ENCODE results near the gene FBXW11. TPM values are rescaled to one million over a fixed set of nuclear protein-coding genes. Genes with fewer than 3 reads are reported as not detected.

The FBXW11 gene
- total RNA-seq, 1 experiment from 2014 or later = 54.8 TPM

GRCh38 chr5:171862624-171863023 lies 143.8 kb downstream of the FBXW11 start:
- CTCF ChIA-PET = no interaction called here
- Histone ChIP-seq H3K4me3 (no peak overlapping the region), H3K27ac (no peak overlapping the region), H2AFZ (no peak overlapping the region), H3K79me2 (ENCODE audit: low read depth) (no peaks in the 10 kb centered on the region), H3F3A (ENCODE audit: insufficient read depth, low read depth) (no peaks in the 10 kb centered on the region), H3K4me1 (replicated peaks; ENCODE audit: insufficient read depth) (no peaks in the 10 kb centered on the region), H4K20me1 (ENCODE audit: insufficient read depth) (peaks cover 5% of the 10 kb centered on the region; the same call in 1 of the 2 replicates), H3K27me3 (ENCODE audit: insufficient read depth, low read depth) (no peaks in the 10 kb centered on the region), H3K9me3 (ENCODE audit: insufficient read depth, low read depth) (no peaks in the 10 kb centered on the region), H3K9me2 (ENCODE audit: insufficient read depth) (no peaks in the 10 kb centered on the region), H3K4me2 (no peak overlapping the region), H3K36me3 (ENCODE audit: low read depth) (0 out of 2 replicates have a peak, but pooled peaks cover 4% of the 10 kb centered on the region)
- DNase-seq = no peak
- no TSS peak for BruUV-seq (replicated peaks)
- POLR2A ChIA-PET (ENCODE audit: unreplicated experiment) = no interaction called here
- intact Hi-C loops (cut with micrococcal nuclease; ENCODE audit: unreplicated experiment) = loop anchor here (5.0 kb wide), 1 partner anchor 380 kb away; no protein-coding TSS in a partner anchor
- TF ChIP-seq EZH2 (IDR thresholded peaks at IDR 0.05; ENCODE audit: low read depth) = no peak
- TF ChIP-seq CTCF (conservative IDR thresholded peaks at IDR 0.05) = no peak

GRCh38 chr5:171861381-171861780 lies 145.1 kb downstream of the FBXW11 start:
- no TSS peak for BruUV-seq (replicated peaks)
- no peaks in the 10 kb centered on the region for H3K4me1 ChIP-seq (replicated peaks; ENCODE audit: insufficient read depth)
- peaks cover 5% of the 10 kb centered on the region for H4K20me1 ChIP-seq (ENCODE audit: insufficient read depth)
- H3K9me2 ChIP-seq (ENCODE audit: insufficient read depth) = no peaks in the 10 kb centered on the region
- CTCF ChIA-PET = no interaction called here
- TF ChIP-seq CTCF (conservative IDR thresholded peaks at IDR 0.05) (no peak), EZH2 (IDR thresholded peaks at IDR 0.05; ENCODE audit: low read depth) (no peak)
- H3K9me3 ChIP-seq (ENCODE audit: insufficient read depth, low read depth) = no peaks in the 10 kb centered on the region
- POLR2A ChIA-PET (ENCODE audit: unreplicated experiment) = no interaction called here
- intact Hi-C loops (cut with micrococcal nuclease; ENCODE audit: unreplicated experiment) = loop anchor here (5.0 kb wide), 1 partner anchor 379 kb away; no protein-coding TSS in a partner anchor
- H3F3A ChIP-seq (ENCODE audit: insufficient read depth, low read depth) = no peaks in the 10 kb centered on the region
- no peak for DNase-seq
- no peak overlapping the region for H3K4me2 ChIP-seq
- H3K4me3 ChIP-seq = no peak overlapping the region
- H3K27me3 ChIP-seq (ENCODE audit: insufficient read depth, low read depth) = no peaks in the 10 kb centered on the region
- H2AFZ ChIP-seq = no peak overlapping the region
- no peak overlapping the region for H3K27ac ChIP-seq
- H3K79me2 ChIP-seq (ENCODE audit: low read depth) = no peaks in the 10 kb centered on the region
- H3K36me3 ChIP-seq (ENCODE audit: low read depth) = 0 out of 2 replicates have a peak, but pooled peaks cover 4% of the 10 kb centered on the region

GRCh38 chr5:171858303-171858702 lies 148.1 kb downstream of the FBXW11 start:
- Histone ChIP-seq H3K4me1 (replicated peaks; ENCODE audit: insufficient read depth) (no peaks in the 10 kb centered on the region), H3K4me3 (no peak overlapping the region), H3K79me2 (ENCODE audit: low read depth) (no peaks in the 10 kb centered on the region), H3K9me3 (ENCODE audit: insufficient read depth, low read depth) (no peaks in the 10 kb centered on the region), H3F3A (ENCODE audit: insufficient read depth, low read depth) (no peaks in the 10 kb centered on the region), H3K36me3 (ENCODE audit: low read depth) (no peaks in the 10 kb centered on the region), H2AFZ (no peak overlapping the region), H3K27me3 (ENCODE audit: insufficient read depth, low read depth) (no peaks in the 10 kb centered on the region), H3K4me2 (no peak overlapping the region), H3K27ac (no peak overlapping the region), H4K20me1 (ENCODE audit: insufficient read depth) (peaks cover 3% of the 10 kb centered on the region; the same call in 1 of the 2 replicates), H3K9me2 (ENCODE audit: insufficient read depth) (no peaks in the 10 kb centered on the region)
- ChIA-PET CTCF (interaction anchor here (0.6 kb wide), 1 partner anchor 314 kb away, joined by 3 read pairs; no protein-coding TSS in a partner anchor), POLR2A (ENCODE audit: unreplicated experiment) (no interaction called here)
- no peak for DNase-seq
- no TSS peak for BruUV-seq (replicated peaks)
- intact Hi-C loops (cut with micrococcal nuclease; ENCODE audit: unreplicated experiment) = no loop called here
- no peak for TF ChIP-seq EZH2 (IDR thresholded peaks at IDR 0.05; ENCODE audit: low read depth)
- peak; percentile 58 for TF ChIP-seq CTCF (conservative IDR thresholded peaks at IDR 0.05)
